HL-60 (cell line): ENCODE results near the gene APCDD1.

Source experiments
- DNase-seq, 2 experiments: peaks; one replicate each; pipeline ENCODE4 v3.0.0-alpha.2; 2010 to 2020; ENCODE audit warnings: low read depth in 1 of 2, low spot score in 1 of 2
- H3K27ac ChIP-seq: fragments of 250-450 bp; sonication (Bioruptor Pico); replicated peaks from 2 replicates; pipeline ENCODE4 v1.5.1; 2020; ENCODE audit warnings: mild to moderate bottlenecking, moderate library complexity
- H3K27me3 ChIP-seq: fragments of 250-450 bp; sonication (Bioruptor Pico); 2 replicates; pipeline ENCODE4 v1.5.1; 2021; ENCODE audit warnings: mild to moderate bottlenecking, moderate library complexity; ENCODE audit not compliant: insufficient read depth, poor library complexity, severe bottlenecking
- H3K4me3 ChIP-seq: replicated peaks from 2 replicates; pipeline ENCODE4 v1.5.1; 2011; ENCODE audit warnings: mild to moderate bottlenecking, control low read depth, low read length; ENCODE audit not compliant: insufficient read depth
- CTCF ChIP-seq: IDR thresholded peaks from one replicate; pipeline ENCODE4 v1.5.1; 2011; ENCODE audit warnings: low read length, control low read depth, inconsistent platforms; ENCODE audit not compliant: insufficient read depth
- GABPA ChIP-seq: IDR thresholded peaks from 2 replicates; pipeline ENCODE4 v1.6.1; 2012; ENCODE audit warnings: low read depth
- POLR2AphosphoS5 ChIP-seq: IDR thresholded peaks from 2 replicates; pipeline ENCODE4 v1.6.1; 2012; ENCODE audit warnings: low read depth
- REST ChIP-seq: IDR thresholded peaks from 2 replicates; pipeline ENCODE4 v1.6.1; 2012; ENCODE audit warnings: low read depth; ENCODE audit not compliant: insufficient replicate concordance
- SPI1 ChIP-seq: IDR thresholded peaks from 2 replicates; pipeline ENCODE4 v1.6.1; 2012; ENCODE audit warnings: low read depth, mild to moderate bottlenecking, borderline replicate concordance

The APCDD1 gene

GRCh38 chr18:10444314-10445006 lies 10.0 kb upstream of the APCDD1 start:
- DNase-seq = no peak
- H3K27ac ChIP-seq = no peak overlapping the region
- H3K27me3 ChIP-seq = peaks cover 5% of the 10 kb centered on the region
- no peak overlapping the region for H3K4me3 ChIP-seq
- no peak for TF ChIP-seq GABPA
- no peak for TF ChIP-seq SPI1
- TF ChIP-seq REST = no peak
- no peak for TF ChIP-seq POLR2AphosphoS5
- TF ChIP-seq CTCF = no peak

GRCh38 chr18:10449396-10449795 lies 5.0 kb upstream of the APCDD1 start:
- Histone ChIP-seq H3K4me3 (no peak overlapping the region), H3K27ac (no peak overlapping the region), H3K27me3 (peaks cover 30% of the 10 kb centered on the region)
- no peak for TF ChIP-seq GABPA
- no peak for TF ChIP-seq REST
- TF ChIP-seq CTCF = no peak
- no peak for TF ChIP-seq SPI1
- no peak for TF ChIP-seq POLR2AphosphoS5
- DNase-seq = no peak

- no peak overlapping the region for H3K27ac ChIP-seq
- TF ChIP-seq POLR2AphosphoS5 = no peak
- TF ChIP-seq SPI1 = no peak
- no peak for TF ChIP-seq CTCF
- no peak for TF ChIP-seq GABPA
- no peak for TF ChIP-seq REST
- H3K4me3 ChIP-seq = no peak overlapping the region
- H3K27me3 ChIP-seq = peaks cover 42% of the 10 kb centered on the region
- DNase-seq = no peak
These were observed 3.4 kb upstream of the APCDD1 start for GRCh38 chr18:10450986-10451385.
